T follicular helper cell (primary cell): ENCODE measurements around the gene DDX17.

Source experiments
- DNase-seq: peaks from one replicate; pipeline ENCODE4 v3.0.0-alpha.2; 2020; ENCODE audit warnings: low read depth

DDX17 gene

DNA sequence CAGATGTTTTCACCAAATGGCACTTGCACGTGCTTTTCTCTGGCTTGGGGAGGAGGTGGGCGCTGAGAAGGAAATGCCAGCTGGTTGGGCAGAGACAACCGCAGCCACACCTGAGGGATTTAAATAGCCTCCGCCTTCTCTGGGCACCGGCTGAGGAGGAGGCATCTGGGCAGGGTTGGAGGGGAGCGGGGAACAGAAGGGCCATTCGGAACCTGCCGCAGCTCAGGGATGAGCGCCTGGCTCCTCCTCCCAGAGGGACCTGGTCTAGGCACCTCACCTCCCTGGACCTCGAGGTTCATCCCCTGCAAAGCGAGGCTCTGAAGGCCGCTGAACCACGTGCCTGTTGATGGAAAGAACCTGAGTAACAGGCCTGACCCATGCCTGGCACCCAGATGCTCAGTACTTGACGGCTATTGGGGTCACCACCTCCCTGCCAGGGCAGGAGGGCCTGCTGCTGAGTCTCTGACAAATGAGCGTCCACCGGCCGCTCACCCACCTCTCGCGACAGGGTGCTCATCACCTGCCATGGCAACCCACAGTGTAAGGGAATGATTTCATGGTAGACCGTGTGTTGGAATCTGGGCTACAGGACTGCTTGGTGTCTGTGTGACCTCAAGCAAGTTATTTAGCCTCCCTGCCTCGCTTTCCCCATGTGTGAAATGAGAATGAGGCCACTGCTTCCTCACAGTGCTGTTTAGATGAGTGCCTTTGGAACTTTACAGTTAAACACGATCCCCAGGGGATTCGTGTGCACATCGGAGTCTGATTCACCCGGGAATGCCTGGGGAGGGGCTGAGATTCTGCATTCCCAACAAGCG, 40.2 kb downstream of the DDX17 start:
- DNase-seq = no peak

DNA sequence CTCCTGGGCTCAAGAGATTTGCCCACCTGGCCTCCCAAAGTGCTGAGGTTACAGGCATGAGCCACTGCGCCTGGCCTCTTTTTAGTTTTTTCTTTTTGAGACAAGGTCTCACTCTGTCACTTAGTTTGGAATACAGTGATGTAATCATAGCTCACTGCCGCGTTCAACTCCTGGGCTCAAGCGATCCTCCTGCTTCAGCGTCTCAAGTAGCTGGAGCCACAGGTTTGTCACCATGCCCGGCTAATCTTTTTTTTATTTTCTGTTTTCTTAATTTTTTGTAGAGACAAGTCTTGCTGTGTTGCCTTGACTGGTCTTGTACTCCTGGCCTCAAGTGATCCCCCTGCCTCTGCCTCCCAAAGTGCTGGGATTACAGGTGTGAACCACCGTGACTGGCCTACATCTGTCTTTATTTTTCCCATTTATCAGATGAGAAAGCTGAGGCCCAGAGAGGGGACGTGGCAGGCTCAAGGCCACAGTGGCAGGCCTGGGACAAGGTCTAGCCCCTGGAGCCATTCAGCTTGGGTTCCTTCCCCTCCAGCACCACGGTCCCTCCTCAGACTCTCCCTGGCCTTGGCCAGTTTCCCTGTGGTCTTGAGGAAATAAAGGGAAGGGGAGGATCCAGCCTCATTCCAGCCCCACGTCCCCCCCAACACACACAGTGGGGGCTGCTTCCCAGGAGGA, 41.0 kb downstream of the DDX17 start:
- no peak for DNase-seq

DNA sequence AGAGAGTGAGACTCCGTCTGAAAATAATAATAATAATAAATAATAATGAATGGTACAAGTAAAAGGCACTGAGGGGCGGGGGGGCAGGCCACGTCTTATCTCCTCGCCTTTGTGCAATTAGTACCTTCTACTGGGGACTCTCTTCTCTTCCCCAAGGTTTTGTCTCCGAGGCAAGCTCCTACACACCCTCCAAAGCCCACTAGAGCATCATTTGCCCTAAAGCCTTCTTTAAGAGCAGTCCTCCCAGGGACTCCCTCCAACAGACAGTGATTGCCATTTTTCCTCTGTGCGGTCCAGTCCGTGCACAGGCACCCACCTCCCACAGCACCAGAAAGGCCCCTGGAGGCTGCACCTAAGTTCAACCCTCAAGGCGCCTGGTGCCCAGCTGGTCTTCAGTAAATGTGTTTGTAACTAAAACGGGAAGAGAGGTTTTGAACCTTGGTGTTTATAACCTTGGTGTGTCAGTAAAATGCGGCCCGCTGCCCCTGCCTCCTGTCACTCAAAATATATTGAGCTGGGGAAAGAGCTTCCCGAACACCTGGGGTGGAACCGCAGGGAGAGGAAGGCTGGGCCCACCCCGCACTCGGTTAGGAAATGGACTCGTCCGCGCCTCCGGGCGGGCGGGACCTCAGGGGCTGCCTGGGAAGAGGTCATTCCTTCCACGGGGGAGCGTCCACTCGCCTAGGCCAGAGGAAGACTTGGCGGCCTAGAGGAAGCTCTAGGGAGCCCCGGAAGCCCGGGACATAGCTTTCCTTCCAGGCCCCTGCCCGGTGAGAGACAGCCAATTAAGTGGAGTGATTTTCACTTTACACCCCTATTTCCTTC, 42.9 kb downstream of the DDX17 start:
- DNase-seq = no peak

DNA sequence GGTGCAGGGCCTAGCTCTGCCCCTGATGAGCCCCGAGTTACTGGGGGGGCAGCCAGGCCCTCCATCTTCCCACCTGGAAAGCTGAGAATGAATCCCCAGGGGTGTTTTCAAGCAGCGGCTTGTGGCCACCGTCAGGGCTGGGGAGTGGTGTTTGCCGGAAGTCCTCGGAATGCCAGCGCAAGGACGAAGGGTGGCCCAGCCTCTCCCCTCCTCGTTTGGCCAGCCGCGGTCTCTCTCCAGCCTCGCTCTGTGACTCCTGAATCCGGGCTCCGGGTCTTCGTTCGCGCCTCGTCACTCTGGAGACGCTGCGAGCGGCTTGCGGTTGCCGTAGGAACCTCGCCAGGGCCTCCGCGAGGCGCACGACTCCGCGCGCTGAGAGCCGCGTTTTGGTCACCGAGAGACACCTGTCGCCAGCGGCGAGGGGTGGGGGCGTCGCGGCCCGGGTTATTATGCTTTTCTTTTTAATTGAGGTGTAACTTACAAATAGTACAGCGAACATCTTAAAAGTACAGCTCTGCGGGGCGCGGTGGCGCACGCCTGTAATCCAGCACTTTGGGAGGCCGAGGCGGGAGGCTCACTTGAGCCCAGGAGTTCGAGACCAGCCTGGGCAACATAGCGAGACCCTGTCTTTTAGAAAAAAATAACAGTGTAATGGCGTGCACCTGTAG, 44.6 kb downstream of the DDX17 start:
- peak; percentile 30 for DNase-seq

DNA sequence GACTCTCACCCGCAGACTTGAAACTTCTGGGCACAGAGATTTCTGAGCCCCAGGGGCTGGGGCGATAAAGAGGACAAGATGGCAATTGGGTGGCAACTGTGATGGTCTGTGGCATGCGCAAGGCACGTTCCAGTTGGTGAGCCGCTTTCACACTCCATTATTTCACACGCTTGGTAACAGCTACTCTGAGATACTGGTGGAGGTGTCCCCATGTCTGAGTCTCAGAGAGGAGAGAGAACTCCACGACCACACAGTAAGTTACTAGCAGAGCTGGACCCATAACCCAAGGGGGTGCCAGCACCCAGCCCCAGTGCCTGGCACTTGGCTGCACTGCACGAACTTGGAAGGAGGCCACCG, 45.1 kb downstream of the DDX17 start:
- no peak for DNase-seq

DNA sequence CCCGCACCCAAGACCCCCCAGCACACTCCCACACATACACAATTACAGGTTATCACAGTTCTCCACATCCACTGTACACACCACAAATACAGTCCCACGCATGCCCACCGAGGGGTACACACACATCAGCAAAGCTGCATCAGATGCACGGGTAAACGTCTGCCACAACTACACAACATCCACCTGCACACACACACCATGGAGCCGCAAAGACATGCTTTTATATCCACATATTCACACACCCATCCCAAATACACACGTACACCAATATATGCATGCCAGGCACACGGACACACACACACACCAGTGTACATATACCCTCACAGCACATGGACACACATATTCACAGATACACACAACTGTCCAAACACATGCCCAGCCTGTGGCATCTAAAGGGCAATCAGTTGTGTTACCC, 45.7 kb downstream of the DDX17 start:
- DNase-seq = no peak

DNA sequence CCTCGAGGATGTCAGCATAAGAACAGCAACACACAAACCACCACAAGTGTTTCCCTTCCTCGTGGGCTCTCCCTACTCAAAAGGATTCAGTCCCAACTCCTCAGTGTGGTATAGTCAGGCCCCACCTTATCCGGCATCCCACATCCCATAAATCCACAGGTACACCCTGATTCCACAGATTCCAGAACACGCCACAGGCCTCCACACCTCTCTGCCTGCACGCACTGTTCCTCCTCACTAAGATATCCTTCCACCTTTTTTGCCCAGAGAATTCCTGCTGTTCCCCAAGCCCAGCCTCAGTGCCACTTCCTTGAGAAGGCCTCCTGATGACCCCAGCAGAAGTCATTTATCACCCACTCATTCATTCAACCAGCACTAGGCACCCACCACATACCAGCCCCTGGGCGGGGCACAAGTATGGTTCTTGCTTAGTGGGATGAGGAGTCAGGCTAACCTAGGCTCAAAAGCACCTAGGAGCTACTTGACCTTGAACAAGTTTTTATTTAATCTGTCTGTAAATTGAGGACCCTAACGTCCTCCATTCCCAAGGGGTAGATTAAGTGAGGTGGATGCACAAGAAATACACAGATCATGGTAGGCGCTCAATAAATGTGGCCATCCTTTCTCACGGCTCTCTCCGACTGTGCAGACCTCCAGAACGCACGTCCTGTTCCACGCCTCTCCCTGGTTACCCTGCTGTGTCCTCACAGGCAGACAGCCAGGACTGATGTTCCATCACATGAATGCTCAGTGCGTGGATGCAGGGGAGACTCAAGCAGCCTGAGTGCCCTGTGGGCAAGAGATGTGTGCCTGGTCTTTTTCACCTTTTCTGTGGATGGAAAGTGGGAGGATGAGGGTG, 49.0 kb downstream of the DDX17 start:
- DNase-seq = no peak

DNA sequence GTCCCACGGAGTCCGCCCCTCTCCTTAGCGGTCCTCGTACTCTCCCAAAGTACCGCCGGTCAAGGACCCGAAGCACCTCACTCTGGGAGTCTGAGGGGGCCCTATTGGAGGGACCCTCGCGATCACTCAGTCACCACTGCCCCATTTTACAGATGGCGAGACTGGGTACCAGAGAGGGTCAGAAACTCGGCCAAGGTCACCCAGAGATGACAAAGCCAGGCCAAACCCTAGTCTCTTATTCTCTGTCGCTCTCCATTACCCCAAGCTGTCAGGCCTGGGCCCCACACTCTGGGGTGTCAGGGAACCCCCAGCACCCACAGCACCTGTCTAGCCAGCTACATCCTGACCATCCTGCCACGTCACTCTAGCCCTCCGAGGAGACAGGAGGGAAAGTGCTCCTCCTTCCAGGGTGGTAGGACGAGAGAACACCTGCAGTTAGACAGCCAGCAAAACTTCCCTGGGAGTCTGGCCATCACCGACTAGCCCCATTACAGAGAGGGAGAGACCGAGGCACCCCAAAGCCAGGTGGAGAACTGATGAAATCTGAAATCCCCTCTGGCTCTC, 49.8 kb downstream of the DDX17 start:
- DNase-seq = no peak

DNA sequence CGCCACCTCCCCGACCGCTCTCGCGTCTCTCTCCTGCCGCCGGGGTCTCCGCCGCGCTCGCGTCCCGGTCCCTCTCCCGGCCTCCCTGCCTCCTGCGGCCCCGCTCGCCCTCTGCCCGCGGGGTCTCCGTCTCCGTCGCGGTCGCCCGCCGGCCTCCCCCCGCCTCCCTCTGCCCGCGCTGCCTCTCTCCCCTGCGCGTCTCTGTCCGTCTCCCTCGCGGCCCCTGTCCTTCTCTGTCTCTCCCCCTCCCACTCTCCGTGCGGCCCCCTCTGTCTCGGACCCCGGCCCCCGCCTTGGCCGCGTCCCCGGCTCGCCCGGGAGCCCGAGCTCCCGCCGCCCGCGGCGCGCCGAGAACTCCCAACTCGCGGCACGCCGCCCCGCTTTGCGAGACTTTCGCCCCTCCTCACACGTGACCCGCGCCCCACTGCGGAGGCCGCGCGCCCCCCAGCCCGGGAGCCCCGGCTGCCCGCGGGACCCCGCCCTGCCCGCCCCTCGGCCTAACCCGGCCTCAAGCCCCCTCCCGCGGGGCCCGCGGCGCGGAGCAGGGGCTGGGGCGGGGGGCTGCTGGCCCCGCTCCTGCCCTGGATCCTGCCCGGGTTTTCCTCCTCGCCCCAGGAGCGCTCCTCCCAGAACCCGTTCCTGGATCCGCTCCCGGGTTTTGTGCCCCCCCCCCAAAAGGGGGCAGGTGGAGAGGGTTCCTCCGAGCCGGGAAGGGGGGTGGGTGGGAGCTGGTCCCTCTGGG, 50.4 kb downstream of the DDX17 start:
- no peak for DNase-seq

DNA sequence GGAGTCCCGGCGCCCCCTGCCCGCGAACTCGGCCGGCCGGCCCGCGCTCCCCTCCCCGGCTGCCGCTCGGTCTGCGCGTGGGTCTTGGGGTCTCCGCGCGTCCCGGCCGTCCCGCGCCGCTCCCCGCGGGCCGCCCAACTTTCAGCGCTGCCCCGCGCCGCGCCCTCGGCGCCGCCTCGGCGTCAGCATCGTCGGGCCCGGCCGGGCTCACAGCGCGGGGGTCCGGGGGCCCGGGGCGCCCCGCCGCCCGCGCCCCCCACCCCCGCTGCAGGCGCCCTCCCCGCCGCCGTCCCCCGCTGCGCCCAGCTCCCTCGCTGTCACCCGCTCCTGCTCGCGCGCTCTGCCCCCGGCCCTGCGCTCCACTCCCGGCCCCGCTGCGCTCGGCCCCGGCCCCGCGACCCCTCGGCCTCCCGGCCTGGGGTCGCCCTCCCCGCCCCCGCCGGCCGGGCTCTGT, 51.0 kb downstream of the DDX17 start, which contains the start of gene KCNJ4:
Gene KCNJ4, minus strand, starts transcription at position 124 of the 454 bp plus-strand sequence. CDS start 27,067 bp downstream, outside the sequence.
- DNase-seq = no peak

DNA sequence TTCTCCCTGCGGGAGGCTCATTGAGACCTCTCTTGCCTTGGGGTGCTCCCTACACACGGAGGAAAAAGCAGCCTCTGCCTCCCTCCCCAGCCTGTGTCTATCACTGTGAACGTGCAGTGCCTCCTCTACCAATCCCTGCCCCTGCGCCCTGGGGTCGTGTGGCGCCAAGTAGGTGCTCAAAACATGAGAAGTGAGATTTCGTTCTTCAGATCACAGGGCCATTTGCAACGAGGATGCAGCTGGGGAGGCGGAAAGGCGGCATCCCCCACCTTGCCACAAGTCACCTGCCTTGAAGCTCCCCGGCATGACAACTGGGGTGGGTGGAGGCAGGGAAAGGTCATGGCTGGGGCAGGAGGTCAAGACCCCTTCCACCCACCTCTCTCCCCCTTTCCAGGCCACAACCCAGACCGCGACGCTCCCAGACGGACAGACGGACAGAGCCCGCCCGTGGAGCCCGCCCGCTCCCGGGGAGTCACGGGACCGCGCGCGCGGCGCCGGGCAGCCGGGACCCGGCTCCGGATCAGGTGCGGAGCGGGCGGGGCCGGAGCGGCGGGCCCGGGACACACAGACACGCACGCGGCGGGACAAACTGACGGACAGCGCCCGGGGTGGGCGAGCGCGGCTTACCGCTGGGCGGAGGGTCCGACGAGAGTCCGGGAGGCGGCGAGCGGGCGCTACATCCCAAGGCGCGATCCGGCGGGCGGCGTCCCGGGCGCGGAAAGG, 51.6 kb downstream of the DDX17 start:
- no peak for DNase-seq

DNA sequence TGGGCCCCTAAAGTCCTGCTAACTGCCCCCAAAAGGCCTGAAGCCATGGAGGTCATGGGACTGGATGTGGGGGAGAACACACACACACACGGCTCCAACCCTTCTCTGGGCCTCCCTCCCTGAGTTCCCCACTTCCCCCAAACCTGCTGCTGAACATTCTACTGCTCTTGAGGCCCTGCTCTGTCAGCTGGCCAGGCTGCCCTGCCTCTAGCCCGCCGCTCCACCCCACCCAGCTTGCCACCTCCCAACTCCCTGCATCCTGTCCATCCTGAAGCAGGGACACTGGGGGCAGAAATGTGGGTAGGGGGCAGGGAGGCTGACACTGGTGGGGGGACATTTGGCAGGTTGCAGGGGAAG, 52.1 kb downstream of the DDX17 start:
- DNase-seq = no peak

DNA sequence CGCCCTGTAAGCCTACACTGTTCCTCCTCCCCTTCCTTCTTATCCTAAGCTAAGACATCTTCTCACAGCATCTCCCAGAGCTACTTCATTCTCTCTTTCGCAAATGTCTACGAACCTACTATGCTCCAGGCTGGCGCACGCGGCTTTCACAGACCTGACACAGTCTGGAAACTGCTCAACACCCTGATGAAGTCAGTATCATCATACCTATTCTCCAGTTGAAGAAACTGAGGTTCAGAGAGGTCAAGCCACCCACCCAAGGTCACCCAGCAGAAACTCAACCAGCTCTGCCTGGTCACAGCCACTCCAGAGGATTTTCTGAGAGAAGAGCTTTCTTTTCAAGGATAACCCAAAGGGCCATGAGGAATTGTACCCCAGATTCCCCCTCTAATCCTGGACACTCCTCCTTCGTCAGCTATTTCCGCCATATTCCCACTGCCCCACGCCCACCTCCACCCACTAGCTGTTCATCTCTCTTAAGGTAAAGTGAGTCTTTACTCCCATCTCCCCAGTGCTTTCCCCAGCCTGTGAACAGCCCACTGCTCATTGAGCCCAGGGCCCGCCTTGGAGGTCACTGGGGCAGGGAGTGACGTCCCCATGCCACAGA, 52.9 kb downstream of the DDX17 start:
- no peak for DNase-seq

DNA sequence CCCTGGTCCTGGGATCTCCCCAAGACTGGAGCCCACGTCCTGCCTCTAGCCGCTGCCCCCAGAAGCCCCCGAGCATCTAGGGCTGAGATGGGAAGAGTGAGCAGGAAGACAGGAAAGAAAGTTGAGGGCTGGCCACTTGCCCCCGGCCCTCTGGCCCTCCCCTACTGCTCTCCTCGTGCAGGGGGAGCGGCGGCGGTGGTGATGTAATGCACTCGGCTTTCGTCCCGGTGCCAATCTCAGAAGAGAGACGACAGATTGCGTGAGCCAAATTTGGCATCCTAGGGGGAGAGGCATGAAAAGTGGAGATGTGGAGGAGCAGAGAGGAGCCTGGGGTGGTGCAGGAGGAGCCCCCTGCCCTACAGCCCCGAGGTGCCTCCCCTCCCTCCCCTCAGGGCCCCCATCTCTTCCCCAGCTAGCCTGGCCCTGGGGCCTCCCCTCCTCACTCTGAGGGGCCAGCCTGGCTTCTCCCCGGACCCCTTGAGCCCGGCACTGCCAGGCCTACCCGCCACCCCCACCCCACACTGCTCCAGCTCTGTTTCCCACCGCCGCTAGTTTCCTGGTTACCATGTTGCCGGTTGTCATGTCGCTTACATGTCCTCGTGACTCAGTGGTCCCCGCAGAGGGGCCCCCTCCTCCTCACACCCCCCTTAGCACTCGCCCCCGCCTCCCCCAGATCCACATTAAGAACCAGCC, 53.6 kb downstream of the DDX17 start:
- DNase-seq = no peak

DNA sequence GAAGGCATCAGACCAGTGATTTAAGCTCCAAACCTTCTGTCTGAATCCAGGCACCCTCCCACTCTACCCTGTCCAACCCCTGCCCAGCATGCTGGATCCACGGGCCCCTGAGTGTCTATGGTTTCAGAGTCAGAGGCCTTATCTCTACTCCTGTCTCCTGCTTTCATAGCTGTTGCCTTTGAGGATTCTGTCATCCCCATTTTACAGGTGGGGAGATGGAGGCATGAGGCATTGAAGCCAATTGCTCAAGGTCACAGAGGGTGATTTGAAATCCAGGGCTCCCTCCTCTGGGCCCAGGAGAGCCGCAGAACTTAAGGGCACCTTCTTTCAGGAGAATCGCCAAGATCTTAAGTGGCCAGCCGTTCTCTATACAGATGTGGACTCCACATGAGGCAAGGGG, 54.2 kb downstream of the DDX17 start:
- DNase-seq = no peak

DNA sequence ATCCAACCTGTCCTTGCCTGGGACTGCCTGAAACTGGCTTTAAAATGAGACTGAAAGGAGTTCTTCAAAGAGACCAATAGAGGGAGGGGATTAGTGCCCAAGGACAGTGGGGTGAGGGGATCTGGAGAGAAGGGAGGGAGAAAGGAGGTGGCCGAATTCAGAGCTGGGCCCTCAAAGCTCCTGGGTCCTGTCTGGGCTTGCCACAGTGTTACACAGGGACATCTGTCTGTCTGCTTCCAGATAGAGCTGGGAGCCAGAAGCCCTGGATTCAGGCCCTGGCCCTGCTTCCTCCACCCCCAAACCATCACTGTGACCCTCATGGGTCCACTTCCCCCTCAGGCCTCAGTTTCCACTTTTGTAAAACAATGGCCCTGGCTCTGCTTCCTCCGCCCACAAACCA, 54.7 kb downstream of the DDX17 start:
- no peak for DNase-seq

DNA sequence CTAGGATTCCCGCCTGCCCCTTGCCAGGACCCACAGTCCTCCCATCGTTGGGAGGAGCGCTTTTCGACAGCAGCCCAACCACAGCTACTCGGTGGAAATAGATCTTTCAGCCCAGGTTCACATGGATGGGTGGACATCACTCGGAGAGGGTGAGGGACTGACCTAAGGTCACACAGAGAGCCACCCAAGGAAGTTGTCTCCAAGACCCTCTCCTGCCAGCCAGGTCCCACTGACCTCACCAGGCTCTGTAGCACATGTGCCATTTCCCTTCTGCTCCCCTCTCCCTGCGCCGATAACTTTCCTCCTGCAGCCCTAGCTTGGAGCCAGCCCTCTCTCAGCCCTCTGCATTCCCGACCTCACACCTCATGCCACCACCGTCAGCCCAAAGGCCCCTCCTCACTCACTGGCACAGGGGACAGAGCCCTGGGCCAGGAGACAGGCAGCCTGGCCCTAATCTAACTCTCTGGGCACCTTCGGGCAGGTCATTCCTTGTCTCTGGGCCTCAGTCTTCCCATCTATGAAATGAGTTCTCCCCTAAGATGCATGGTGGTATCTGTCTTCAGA, 55.8 kb downstream of the DDX17 start:
- DNase-seq = no peak

DNA sequence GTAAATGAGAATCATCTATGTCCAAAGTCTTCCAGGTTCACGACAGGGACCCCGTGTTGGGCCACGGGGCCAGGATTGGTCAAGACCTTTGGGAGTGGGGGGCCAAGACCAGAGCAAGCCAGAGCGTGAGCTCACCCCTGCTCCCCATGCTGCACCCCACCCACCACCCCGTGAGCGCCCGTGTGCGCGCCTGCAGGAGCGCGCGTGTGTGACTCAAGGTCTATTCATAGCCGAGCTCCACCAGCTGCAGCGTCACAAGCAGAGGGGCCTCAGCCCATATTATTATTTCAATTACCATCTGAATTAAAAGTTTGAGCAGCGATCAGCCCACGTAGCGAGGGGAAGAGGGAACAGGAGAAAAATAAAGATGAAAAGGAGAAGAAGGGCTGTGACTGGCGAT, 56.3 kb downstream of the DDX17 start:
- DNase-seq = no peak
